HCT116 (cell line): ENCODE measurements around the gene ACE2. TPM values are rescaled to one million over a fixed set of nuclear protein-coding genes. Genes with fewer than 3 reads are reported as not detected.

Experiments used
- ATAC-seq: fragments of 200-7000 bp; cut with Tn5 transposase; 2 replicates; pipeline ENCODE4 v1.9.1; 2020; ENCODE audit warnings: mild to moderate bottlenecking, moderate library complexity
- BruUV-seq: library from RNA; stranded (reverse); fragments of 400-500 nt; replicated peaks from 2 replicates; lab custom pipeline; 2021; lab: Mats Ljungman, UMichigan
- CTCF ChIA-PET: fragments of 300-600 bp; sonication (Branson Sonifier 250); formaldehyde crosslinking; loops from one replicate; lab custom pipeline; 2021; ENCODE audit warnings: antibody characterized with exemption; lab: Charles Lee
- POLR2A ChIA-PET: fragments of 300-600, 350-600 bp; sonication (Branson Sonifier 250); formaldehyde crosslinking; loops from one replicate; lab custom pipeline; 2021; ENCODE audit warnings: antibody characterized with exemption; lab: Charles Lee
- RAD21 ChIA-PET, 2 experiments: fragments of 300-600 bp; sonication (Branson Sonifier 250); formaldehyde crosslinking; loops; one replicate each; lab custom pipeline; 2023; ENCODE audit warnings: low total read pairs in 2 of 2; ENCODE audit not compliant: uncharacterized antibody in 2 of 2, unreplicated experiment in 2 of 2, low non-redundant PET in 1 of 2; lab: Charles Lee
- DNase-seq: peaks from one replicate; pipeline ENCODE4 v3.0.0-alpha.2; 2010; ENCODE audit warnings: low read depth, low spot score
- H2AFZ ChIP-seq: fragments of 200-600 bp; shearing (Covaris generic), sonication (generic); 2 replicates; pipeline ENCODE4 v1.6.1; 2017; ENCODE audit warnings: low read depth, mixed run types, mixed read lengths, antibody characterized with exemption, low read length; ENCODE audit not compliant: poor library complexity, severe bottlenecking
- H3K27ac ChIP-seq: 2 replicates; pipeline ENCODE4 v1.5.1; 2012; ENCODE audit warnings: low read depth, low read length
- H3K27me3 ChIP-seq: fragments of 200-600 bp; sonication (generic); 2 replicates; pipeline ENCODE4 v1.6.1; 2016; ENCODE audit warnings: mixed run types, low read length, mixed read lengths; ENCODE audit not compliant: insufficient read depth
- H3K36me3 ChIP-seq, 2 experiments: fragments of 200-500 bp in 1 of 2; fragments of 200-600 bp in 1 of 2; sonication (Bioruptor generic) in 1 of 2; sonication (generic) in 1 of 2; 2 replicates each; pipeline versions ENCODE4 v1.5.1 to v1.6.1; 2014 to 2016; ENCODE audit warnings: low read length in 2 of 2, inconsistent platforms in 1 of 2, mixed read lengths in 1 of 2, mixed run types in 1 of 2; ENCODE audit not compliant: insufficient read depth in 2 of 2, control insufficient read depth in 1 of 2
- H3K4me1 ChIP-seq, 2 experiments: fragments of 200-600 bp in 1 of 2; sonication (generic) in 1 of 2; 2 replicates each; pipeline versions ENCODE4 v1.5.1 to v1.6.1; 2012 to 2017; ENCODE audit warnings: low read length in 2 of 2, inconsistent platforms in 1 of 2, mild to moderate bottlenecking in 1 of 2, mixed read lengths in 1 of 2, mixed run types in 1 of 2, moderate library complexity in 1 of 2; ENCODE audit not compliant: insufficient read depth in 2 of 2, control insufficient read depth in 1 of 2
- H3K4me2 ChIP-seq: fragments of 200-600 bp; sonication (generic); 2 replicates; pipeline ENCODE4 v1.6.1; 2017; ENCODE audit warnings: mixed run types, low read length, mixed read lengths
- H3K4me3 ChIP-seq, 2 experiments: fragments of 200-600 bp in 1 of 2; sonication (generic) in 1 of 2; replicated peaks in 1 of 2; 2 replicates each; pipeline ENCODE4 v1.5.1; 2011 to 2016; ENCODE audit warnings: low read length in 2 of 2, control low read depth in 1 of 2, low read depth in 1 of 2, mild to moderate bottlenecking in 1 of 2, mixed read lengths in 1 of 2, mixed run types in 1 of 2
- H3K79me2 ChIP-seq: fragments of 200-600 bp; sonication (generic); 2 replicates; pipeline ENCODE4 v1.6.1; 2017; ENCODE audit warnings: mild to moderate bottlenecking, mixed run types, low read length, moderate library complexity, mixed read lengths; ENCODE audit not compliant: insufficient read depth
- H3K9ac ChIP-seq: fragments of 200-600 bp; sonication (generic); 2 replicates; pipeline ENCODE4 v1.6.1; 2016; ENCODE audit warnings: low read length, mixed read lengths
- H3K9me2 ChIP-seq: fragments of 200-600 bp; sonication (generic), shearing (Covaris generic); 2 replicates; pipeline ENCODE4 v1.6.1; 2017; ENCODE audit warnings: mixed run types, mild to moderate bottlenecking, moderate library complexity; ENCODE audit not compliant: insufficient read depth
- H3K9me3 ChIP-seq, 2 experiments: fragments of 200-500 bp in 1 of 2; fragments of 200-600 bp in 1 of 2; sonication (Bioruptor generic) in 1 of 2; sonication (generic) in 1 of 2; 2 replicates each; pipeline ENCODE4 v1.6.1; 2014 to 2017; ENCODE audit warnings: low read length in 2 of 2, mixed read lengths in 2 of 2, inconsistent platforms in 1 of 2, low read depth in 1 of 2, mild to moderate bottlenecking in 1 of 2, mixed run types in 1 of 2, moderate library complexity in 1 of 2; ENCODE audit not compliant: control insufficient read depth in 1 of 2, insufficient read depth in 1 of 2
- H4K20me1 ChIP-seq: fragments of 200-600 bp; sonication (generic), shearing (Covaris generic); 2 replicates; pipeline ENCODE4 v1.6.1; 2017; ENCODE audit warnings: mixed run types, mild to moderate bottlenecking, moderate library complexity; ENCODE audit not compliant: insufficient read depth
- CTCF ChIP-seq, 3 experiments: fragments of 200-600 bp in 1 of 3; sonication (generic) in 1 of 3; IDR thresholded peaks in 2 of 3; conservative IDR thresholded peaks in 1 of 3; 2 replicates each; pipeline ENCODE4 v1.5.1; 2012 to 2017; ENCODE audit warnings: low read depth in 2 of 3, low read length in 2 of 3, antibody characterized with exemption in 1 of 3, borderline replicate concordance in 1 of 3, control low read depth in 1 of 3, mild to moderate bottlenecking in 1 of 3, mixed read lengths in 1 of 3, mixed run types in 1 of 3, moderate library complexity in 1 of 3; ENCODE audit not compliant: insufficient read depth in 1 of 3
- EGR1 ChIP-seq: IDR thresholded peaks from 2 replicates; pipeline ENCODE4 v1.6.1; 2012; ENCODE audit warnings: low read depth
- EZH2 ChIP-seq: fragments of 200-600 bp; sonication (generic); IDR thresholded peaks from 2 replicates; pipeline ENCODE4 v1.6.1; 2017; ENCODE audit warnings: antibody characterized with exemption, mixed run types
- EZH2phosphoT487 ChIP-seq: fragments of 200-600 bp; IDR thresholded peaks from 2 replicates; pipeline ENCODE4 v1.6.1; 2018; ENCODE audit warnings: antibody characterized with exemption, borderline replicate concordance
- FOSL1 ChIP-seq: IDR thresholded peaks from 2 replicates; pipeline ENCODE4 v1.6.1; 2012; ENCODE audit warnings: low read depth
- JUND ChIP-seq: IDR thresholded peaks from 2 replicates; pipeline ENCODE4 v1.6.1; 2012
- RAD21 ChIP-seq: IDR thresholded peaks from 2 replicates; pipeline ENCODE4 v1.6.1; 2012; ENCODE audit warnings: low read depth, mild to moderate bottlenecking
- SP1 ChIP-seq: IDR thresholded peaks from 2 replicates; pipeline ENCODE4 v1.6.1; 2012; ENCODE audit warnings: low read depth
- ZBTB33 ChIP-seq: IDR thresholded peaks from 2 replicates; pipeline ENCODE4 v1.6.1; 2011; ENCODE audit warnings: mild to moderate bottlenecking, low read length, moderate library complexity; ENCODE audit not compliant: insufficient replicate concordance; ENCODE audit errors: extremely low read depth
- ZFX ChIP-seq: fragments of 450-650 bp; IDR thresholded peaks from 2 replicates; pipeline ENCODE4 v1.6.1; 2017
- ZNF274 ChIP-seq: fragments of 200-500 bp; sonication (Bioruptor generic); IDR thresholded peaks from 2 replicates; pipeline ENCODE4 v1.6.1; 2014; ENCODE audit warnings: mild to moderate bottlenecking, low read depth, low read length, inconsistent platforms
- intact Hi-C: fragments of 100-400 bp; cut with micrococcal nuclease; formaldehyde crosslinking; loops from 2 replicates; pipeline ENCODE4 v1.10.0; 2022
- total RNA-seq: library from RNA; stranded (reverse); gene quantifications from one replicate; pipeline ENCODE4 v1.2.1, GENCODE V29; 2021; ENCODE audit not compliant: unreplicated experiment

Gene ACE2
- total RNA-seq, 1 experiment from 2014 or later = not detected

DNA sequence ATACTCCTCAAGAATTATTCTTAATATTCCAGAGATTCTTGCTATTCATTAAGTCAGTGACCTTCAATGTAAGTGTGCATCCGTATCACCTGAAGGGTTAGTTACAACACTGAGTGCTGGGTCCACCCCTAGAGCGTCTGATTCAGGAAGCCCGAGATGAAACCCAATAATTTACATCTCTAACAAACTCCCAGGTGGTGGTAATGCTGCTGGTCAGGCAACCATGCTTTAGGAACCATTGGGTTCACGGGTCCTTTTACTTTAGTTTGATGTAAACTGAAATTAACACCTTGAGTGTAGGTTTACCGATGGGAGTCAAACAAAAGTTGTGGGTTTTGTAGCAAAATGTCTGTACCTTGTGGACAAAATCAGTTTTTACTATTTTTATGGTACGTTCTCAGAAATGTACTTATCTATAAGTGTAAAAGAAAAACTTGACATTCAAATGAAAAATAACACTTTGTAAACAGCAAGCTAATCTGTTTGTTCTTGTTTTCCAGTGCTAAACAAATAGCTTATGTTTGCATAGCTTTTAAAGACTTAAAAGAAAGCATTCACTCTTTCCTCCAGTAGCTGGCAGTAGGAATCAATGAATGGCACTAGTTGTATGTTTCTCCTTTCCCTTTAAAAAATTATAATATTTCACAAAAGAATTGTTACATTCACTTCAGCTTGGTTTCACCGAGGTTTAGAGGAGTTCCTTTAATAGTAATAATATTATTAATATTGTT lies 32.7 kb downstream of the ACE2 start:
- Histone ChIP-seq H3K27me3 (no peaks in the 10 kb centered on the region), H3K9ac (no peak overlapping the region), H3K4me1 (peaks cover 0 to 3% of the 10 kb centered on the region in 2 experiments; a peak in 1 of 4 replicates), H4K20me1 (no peaks in the 10 kb centered on the region), H3K27ac (no peak overlapping the region), H3K9me2 (no peaks in the 10 kb centered on the region), H3K36me3 (no peaks in the 10 kb centered on the region), H3K79me2 (no peaks in the 10 kb centered on the region), H3K4me3 (no peak overlapping the region), H2AFZ (no peak overlapping the region), H3K9me3 (no peaks in the 10 kb centered on the region), H3K4me2 (no peak overlapping the region)
- no peak for DNase-seq
- ChIA-PET POLR2A (no interaction called here), RAD21 (no interaction called here), CTCF (interaction anchor here (0.6 to 2.0 kb wide), 4 partner anchors 16 to 107 kb away, joined by 3 to 5 read pairs (median 4); no protein-coding TSS in a partner anchor)
- BruUV-seq = no TSS peak
- ATAC-seq = no peak
- intact Hi-C loops = loop anchor here (5.0 kb wide), 1 partner anchor 221 kb away; no protein-coding TSS in a partner anchor
- no peak for TF ChIP-seq EGR1
- TF ChIP-seq JUND = no peak
- TF ChIP-seq RAD21 = peak; percentile 61
- peak; percentile 22 to 38 (median 25); a peak in 4 of 6 replicates for TF ChIP-seq CTCF (IDR thresholded peaks at IDR 0.05 in 2 of 3, conservative IDR thresholded peaks at IDR 0.05 in 1 of 3; ENCODE audit: borderline replicate concordance in 1 of 3, insufficient read depth in 1 of 3, low read depth in 2 of 3, low read length in 2 of 3)

DNA sequence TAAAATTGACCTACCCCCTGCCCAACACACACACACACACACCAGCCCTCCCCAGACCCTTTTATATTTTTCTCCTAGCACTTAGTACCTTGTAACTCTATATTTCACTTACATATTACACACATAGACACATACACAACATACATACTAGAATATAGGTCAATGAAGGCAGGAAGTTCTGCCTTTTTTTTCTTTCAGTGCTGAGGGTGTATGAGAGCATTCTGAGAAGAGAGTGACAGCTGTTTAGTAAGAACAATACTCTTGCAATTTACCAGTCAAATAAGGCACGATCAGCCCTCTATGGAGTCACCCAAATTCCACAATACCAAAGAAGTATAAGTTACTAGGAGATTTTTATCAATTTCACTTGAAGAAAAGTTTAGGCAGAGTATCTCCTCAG lies 33.5 kb downstream of the ACE2 start:
- ATAC-seq = no peak
- intact Hi-C loops = loop anchor here (5.0 kb wide), 1 partner anchor 220 kb away; no protein-coding TSS in a partner anchor

More for the DNA sequence above, 33.5 kb downstream of the ACE2 start:
- no peaks in the 10 kb centered on the region for H3K27me3 ChIP-seq
- H3K79me2 ChIP-seq = no peaks in the 10 kb centered on the region
- H3K9me2 ChIP-seq = no peaks in the 10 kb centered on the region
- no peaks in the 10 kb centered on the region for H3K9me3 ChIP-seq
- ChIA-PET CTCF (no interaction called here), POLR2A (no interaction called here), RAD21 (no interaction called here)
- H3K4me3 ChIP-seq = no peak overlapping the region
- no peak overlapping the region for H3K9ac ChIP-seq
- DNase-seq = no peak
- TF ChIP-seq EZH2 (no peak), EZH2phosphoT487 (no peak), ZFX (no peak), ZBTB33 (no peak), ZNF274 (no peak), SP1 (no peak), FOSL1 (no peak), CTCF (IDR thresholded peaks at IDR 0.05 in 2 of 3, conservative IDR thresholded peaks at IDR 0.05 in 1 of 3; ENCODE audit: borderline replicate concordance in 1 of 3, insufficient read depth in 1 of 3, low read depth in 2 of 3, low read length in 2 of 3) (no peak)
- no peak overlapping the region for H2AFZ ChIP-seq
- H3K27ac ChIP-seq = no peak overlapping the region
- H3K4me1 ChIP-seq = peaks cover 0 to 3% of the 10 kb centered on the region in 2 experiments; a peak in 1 of 4 replicates
- H4K20me1 ChIP-seq = no peaks in the 10 kb centered on the region
- no peaks in the 10 kb centered on the region for H3K36me3 ChIP-seq
- no TSS peak for BruUV-seq
- H3K4me2 ChIP-seq = no peak overlapping the region
